Right lobe of liver (tissue), 4 donors: ENCODE measurements around the gene KIAA0825.

Experiments
- CTCF ChIP-seq, 4 donors: fragments of 200-600 bp in 3 of 4; fragments of 450-650 bp in 1 of 4; IDR thresholded peaks; one replicate each; pipeline versions ENCODE4 v1.5.1 to v1.8.0; 2016 to 2022; ENCODE audit warnings: antibody characterized with exemption in 4 of 4, mild to moderate bottlenecking in 2 of 4
- POLR2A ChIP-seq: fragments of 450-650 bp; IDR thresholded peaks from one replicate; pipeline ENCODE4 v1.6.1; 2017; ENCODE audit warnings: antibody characterized with exemption, mild to moderate bottlenecking
- donor health status: DM: no; HTN: no; CAD: no.
- donor health status: DM: no; HTN: no; CAD: no.
- donor health status: DM: no; HTN: yes; CAD: no.

- TF ChIP-seq CTCF (IDR thresholded peaks at IDR 0.05) (no peak), POLR2A (no peak)
Observed at GRCh38 chr5:94415798-94416197, 202.6 kb downstream of the KIAA0825 start.
